ENCODE results near the gene TRPM6. TPM values are rescaled to one million over a fixed set of nuclear protein-coding genes. Genes with fewer than 3 reads are reported as not detected.

The TRPM6 gene
- total RNA-seq, 2 experiments from 2014 or later = not detected

DNA sequence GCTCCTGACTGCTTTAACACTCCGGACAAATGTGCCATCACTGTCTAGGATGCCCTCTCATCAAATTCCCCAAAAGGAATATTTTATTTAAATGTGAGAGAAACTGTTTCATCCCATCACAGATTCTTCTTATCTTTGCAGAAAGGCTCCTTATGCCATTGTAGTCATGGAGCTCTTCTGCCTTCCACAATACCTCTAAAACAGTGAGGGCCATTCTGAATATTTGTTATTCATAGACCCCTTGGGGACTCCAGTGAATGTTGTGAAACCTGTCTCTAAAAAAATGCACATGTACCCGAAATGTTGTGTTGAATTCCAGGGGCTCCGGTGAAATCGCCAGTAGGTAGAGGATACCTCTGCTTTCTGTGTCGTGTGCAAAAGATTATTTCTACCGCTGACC is 213.6 kb downstream of the TRPM6 start:
- no peaks in the 10 kb centered on the region for H3K36me3 Mint-ChIP-seq (ENCODE audit: low read depth)
- no peaks in the 10 kb centered on the region for H3K9me3 ChIP-seq (ENCODE audit: control insufficient read depth in 1 of 2, insufficient read depth in 1 of 2, low read length in 2 of 2)
- H3K4me3 Mint-ChIP-seq = no peak overlapping the region
- ATAC-seq (ENCODE audit: poor library complexity) (no peak), DNase-seq (no peak)
- no peak overlapping the region for H3K4me3 ChIP-seq (ENCODE audit: low read length)
- H3K4me1 Mint-ChIP-seq (ENCODE audit: low read depth) = no peaks in the 10 kb centered on the region
- H3K4me1 ChIP-seq (ENCODE audit: insufficient read depth, low read length) = no peaks in the 10 kb centered on the region
- ChIA-PET CTCF (no interaction called here), POLR2A (no interaction called here)
- no peak overlapping the region for H3K27ac ChIP-seq (ENCODE audit: low read depth in 1 of 2, low read length in 2 of 2)
- no peaks in the 10 kb centered on the region for H3K27me3 ChIP-seq (ENCODE audit: control insufficient read depth in 1 of 2, insufficient read depth in 2 of 2, low read length in 2 of 2)
- no peaks in the 10 kb centered on the region for H3K9me3 Mint-ChIP-seq
- no peak overlapping the region for H3K27ac Mint-ChIP-seq
- H3K27me3 Mint-ChIP-seq = peaks cover 11% of the 10 kb centered on the region
- TF ChIP-seq, protein P1, sequence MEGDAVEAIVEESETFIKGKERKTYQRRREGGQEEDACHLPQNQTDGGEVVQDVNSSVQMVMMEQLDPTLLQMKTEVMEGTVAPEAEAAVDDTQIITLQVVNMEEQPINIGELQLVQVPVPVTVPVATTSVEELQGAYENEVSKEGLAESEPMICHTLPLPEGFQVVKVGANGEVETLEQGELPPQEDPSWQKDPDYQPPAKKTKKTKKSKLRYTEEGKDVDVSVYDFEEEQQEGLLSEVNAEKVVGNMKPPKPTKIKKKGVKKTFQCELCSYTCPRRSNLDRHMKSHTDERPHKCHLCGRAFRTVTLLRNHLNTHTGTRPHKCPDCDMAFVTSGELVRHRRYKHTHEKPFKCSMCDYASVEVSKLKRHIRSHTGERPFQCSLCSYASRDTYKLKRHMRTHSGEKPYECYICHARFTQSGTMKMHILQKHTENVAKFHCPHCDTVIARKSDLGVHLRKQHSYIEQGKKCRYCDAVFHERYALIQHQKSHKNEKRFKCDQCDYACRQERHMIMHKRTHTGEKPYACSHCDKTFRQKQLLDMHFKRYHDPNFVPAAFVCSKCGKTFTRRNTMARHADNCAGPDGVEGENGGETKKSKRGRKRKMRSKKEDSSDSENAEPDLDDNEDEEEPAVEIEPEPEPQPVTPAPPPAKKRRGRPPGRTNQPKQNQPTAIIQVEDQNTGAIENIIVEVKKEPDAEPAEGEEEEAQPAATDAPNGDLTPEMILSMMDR (IDR thresholded peaks at IDR 0.05) = no peak
- intact Hi-C loops (cut with DNase I, micrococcal nuclease) = no loop called here
- no peaks in the 10 kb centered on the region for H3K36me3 ChIP-seq (ENCODE audit: insufficient read depth, low read length)

Other genes with a start within 250 kb of the TRPM6 start
- 1 to 10 TPM; 3.0 TPM for gene C9orf40, start 65.0 kb upstream of the TRPM6 start, total RNA-seq
- gene CARNMT1, start 140.4 kb upstream of the TRPM6 start, total RNA-seq = 10 to 100 TPM; 25.2 to 25.3 TPM
- 10 to 100 TPM; 45.3 to 46.5 TPM for gene NMRK1, start 200.2 kb upstream of the TRPM6 start, total RNA-seq
- 10 to 100 TPM; 31.3 to 32.8 TPM for gene OSTF1, start 200.6 kb upstream of the TRPM6 start, total RNA-seq